ENCODE data around the gene C1QTNF6.
A peak's percentile ranks its signal among the peaks of the same experiment; 100 is the strongest.

C1QTNF6 gene

GRCh38 chr22:37219533-37219932, 31.5 kb upstream of the C1QTNF6 start:
- H3K36me3 ChIP-seq (ENCODE audit: control insufficient read depth, insufficient read depth, low read length), result peaks cover 7% of the 10 kb centered on the region
- H3K4me3 ChIP-seq (replicated peaks; ENCODE audit: low read depth, low read length), result peak overlapping the region; percentile 39
- TF ChIP-seq, protein P1, sequence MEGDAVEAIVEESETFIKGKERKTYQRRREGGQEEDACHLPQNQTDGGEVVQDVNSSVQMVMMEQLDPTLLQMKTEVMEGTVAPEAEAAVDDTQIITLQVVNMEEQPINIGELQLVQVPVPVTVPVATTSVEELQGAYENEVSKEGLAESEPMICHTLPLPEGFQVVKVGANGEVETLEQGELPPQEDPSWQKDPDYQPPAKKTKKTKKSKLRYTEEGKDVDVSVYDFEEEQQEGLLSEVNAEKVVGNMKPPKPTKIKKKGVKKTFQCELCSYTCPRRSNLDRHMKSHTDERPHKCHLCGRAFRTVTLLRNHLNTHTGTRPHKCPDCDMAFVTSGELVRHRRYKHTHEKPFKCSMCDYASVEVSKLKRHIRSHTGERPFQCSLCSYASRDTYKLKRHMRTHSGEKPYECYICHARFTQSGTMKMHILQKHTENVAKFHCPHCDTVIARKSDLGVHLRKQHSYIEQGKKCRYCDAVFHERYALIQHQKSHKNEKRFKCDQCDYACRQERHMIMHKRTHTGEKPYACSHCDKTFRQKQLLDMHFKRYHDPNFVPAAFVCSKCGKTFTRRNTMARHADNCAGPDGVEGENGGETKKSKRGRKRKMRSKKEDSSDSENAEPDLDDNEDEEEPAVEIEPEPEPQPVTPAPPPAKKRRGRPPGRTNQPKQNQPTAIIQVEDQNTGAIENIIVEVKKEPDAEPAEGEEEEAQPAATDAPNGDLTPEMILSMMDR (IDR thresholded peaks at IDR 0.05; ENCODE audit: insufficient read depth, low read length, poor library complexity, severe bottlenecking), result no peak
- no peaks in the 10 kb centered on the region for H3K27me3 ChIP-seq (replicated peaks; ENCODE audit: control insufficient read depth, insufficient read depth, low read length)
- DNase-seq (ENCODE audit: extremely low read depth, insufficient read length), result peak; percentile 48

DNA sequence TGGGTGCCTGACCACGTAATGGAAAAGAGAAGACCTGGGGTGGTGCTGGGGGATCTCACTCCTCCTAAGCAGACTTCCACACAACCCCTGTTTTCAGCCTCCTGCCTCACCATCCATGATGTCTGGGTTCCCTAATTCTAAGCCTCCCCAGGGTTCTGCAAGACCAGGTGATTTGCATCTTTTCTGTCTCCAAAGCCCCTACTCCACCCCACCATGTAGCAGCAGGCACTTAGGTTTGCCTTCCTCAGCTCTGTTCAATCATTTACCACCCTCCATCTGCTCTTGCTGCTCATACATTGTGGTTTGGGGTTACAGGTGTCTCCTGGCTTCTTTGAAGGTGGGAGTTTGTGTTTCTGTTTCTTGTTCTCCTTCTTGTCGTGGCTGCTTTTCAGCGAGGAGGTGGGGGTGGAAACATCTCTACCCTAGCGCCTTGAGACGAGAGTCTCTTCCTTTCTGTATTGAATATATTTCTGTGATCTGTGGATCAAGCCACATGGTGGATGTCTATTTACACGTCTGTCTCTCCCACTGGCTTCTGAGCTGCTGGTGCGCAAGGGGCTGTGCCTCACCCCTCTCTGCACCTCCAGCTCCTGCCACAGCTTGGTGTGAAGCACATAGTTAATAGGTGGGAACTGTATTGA, 30.8 kb upstream of the C1QTNF6 start:
- Histone ChIP-seq H3K36me3 (ENCODE audit: control insufficient read depth, insufficient read depth, low read length) (peaks cover 3% of the 10 kb centered on the region), H3K4me3 (replicated peaks; ENCODE audit: low read depth, low read length) (peak overlapping the region; percentile 39), H3K27me3 (replicated peaks; ENCODE audit: control insufficient read depth, insufficient read depth, low read length) (no peaks in the 10 kb centered on the region)
- TF ChIP-seq, protein P1 (IDR thresholded peaks at IDR 0.05; ENCODE audit: insufficient read depth, low read length, poor library complexity, severe bottlenecking), result no peak
- DNase-seq (ENCODE audit: extremely low read depth, insufficient read length), result peak; percentile 78

DNA sequence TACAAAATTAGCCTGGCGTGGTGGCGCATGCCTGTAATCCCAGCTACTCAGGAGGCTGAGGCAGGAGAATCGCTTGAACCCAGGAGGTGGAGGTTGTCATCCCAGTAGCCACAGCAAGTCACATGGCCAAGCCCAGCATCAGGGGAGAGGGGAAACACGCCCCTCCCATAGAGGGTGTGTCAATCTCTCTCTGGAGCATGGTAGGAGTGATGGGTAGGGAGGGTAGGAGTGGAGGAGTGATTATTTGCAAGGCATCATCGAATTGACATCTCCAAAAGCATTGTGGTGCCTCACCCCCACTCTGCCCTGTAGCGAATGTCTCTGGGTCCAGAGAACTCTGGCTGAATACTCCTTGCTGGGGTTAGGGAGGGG, 30.3 kb upstream of the C1QTNF6 start:
- peak; percentile 47 for DNase-seq (ENCODE audit: extremely low read depth, insufficient read length)
- Histone ChIP-seq H3K4me3 (replicated peaks; ENCODE audit: low read depth, low read length) (no peak overlapping the region), H3K27me3 (replicated peaks; ENCODE audit: control insufficient read depth, insufficient read depth, low read length) (no peaks in the 10 kb centered on the region), H3K36me3 (ENCODE audit: control insufficient read depth, insufficient read depth, low read length) (no peaks in the 10 kb centered on the region; the same call in 1 of the 2 replicates)
- TF ChIP-seq, protein P1 (IDR thresholded peaks at IDR 0.05; ENCODE audit: insufficient read depth, low read length, poor library complexity, severe bottlenecking), result no peak

DNA sequence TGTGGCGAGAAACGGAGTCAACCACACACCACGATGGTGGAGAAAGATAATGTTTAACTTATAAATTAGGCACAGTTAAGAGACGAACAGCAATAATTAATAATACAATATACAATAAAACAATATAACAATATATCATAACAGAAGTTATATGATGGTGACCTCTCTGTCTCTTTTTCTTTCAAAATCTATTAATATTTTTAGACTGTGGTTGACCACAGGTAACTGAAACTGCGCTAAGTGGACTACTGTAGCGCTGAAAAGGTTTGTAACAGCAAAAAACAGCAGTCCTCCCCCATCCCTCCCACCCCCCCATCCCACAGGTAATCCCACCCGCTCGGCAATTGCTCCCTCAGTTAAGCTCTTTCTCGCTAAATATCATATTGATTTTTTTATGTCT, 27.8 kb upstream of the C1QTNF6 start:
- no peaks in the 10 kb centered on the region for H3K27me3 ChIP-seq (replicated peaks; ENCODE audit: control insufficient read depth, insufficient read depth, low read length)
- no peak for DNase-seq (ENCODE audit: extremely low read depth, insufficient read length)
- no peaks in the 10 kb centered on the region for H3K36me3 ChIP-seq (ENCODE audit: control insufficient read depth, insufficient read depth, low read length)
- H3K4me3 ChIP-seq (replicated peaks; ENCODE audit: low read depth, low read length), result no peak overlapping the region
- TF ChIP-seq, protein P1 (IDR thresholded peaks at IDR 0.05; ENCODE audit: insufficient read depth, low read length, poor library complexity, severe bottlenecking), result no peak

- TF ChIP-seq, protein P1 (IDR thresholded peaks at IDR 0.05; ENCODE audit: insufficient read depth, low read length, poor library complexity, severe bottlenecking), result no peak
- Histone ChIP-seq H3K4me3 (replicated peaks; ENCODE audit: low read depth, low read length) (no peak overlapping the region), H3K36me3 (ENCODE audit: control insufficient read depth, insufficient read depth, low read length) (no peaks in the 10 kb centered on the region), H3K27me3 (replicated peaks; ENCODE audit: control insufficient read depth, insufficient read depth, low read length) (no peaks in the 10 kb centered on the region)
- no peak for DNase-seq (ENCODE audit: extremely low read depth, insufficient read length)
These were observed 26.6 kb upstream of the C1QTNF6 start for GRCh38 chr22:37214731-37215030.

Measured in GM06990 (cell line).